Measurements from ENCODE around the gene NR5A1.

Gene NR5A1

DNA sequence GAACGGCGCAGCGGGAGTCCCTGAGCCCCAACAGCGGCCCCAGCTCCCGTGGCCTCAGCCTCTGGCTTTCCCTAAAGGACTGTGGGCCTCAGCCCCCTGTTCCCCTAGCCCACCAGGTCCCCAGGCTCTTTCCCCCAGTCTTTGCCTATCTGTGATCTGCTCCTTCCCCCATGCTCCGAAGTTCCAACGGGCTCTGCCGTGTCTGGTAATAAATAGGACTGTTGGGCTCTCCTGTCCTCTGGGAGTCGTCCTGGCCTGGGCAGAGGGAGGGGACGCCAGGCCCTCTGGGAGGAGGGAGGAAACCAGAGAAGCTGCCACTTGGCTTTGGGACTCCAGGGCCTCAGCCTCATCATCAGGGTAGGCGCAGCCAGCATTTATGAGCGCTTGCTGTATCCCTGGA, 28.8 kb downstream of the NR5A1 start:
- DNase-seq (ENCODE audit: low read depth), result no peak
- no peak overlapping the region for H3K4me3 ChIP-seq (ENCODE audit: low read depth, low read length)
- TF ChIP-seq, protein P1, sequence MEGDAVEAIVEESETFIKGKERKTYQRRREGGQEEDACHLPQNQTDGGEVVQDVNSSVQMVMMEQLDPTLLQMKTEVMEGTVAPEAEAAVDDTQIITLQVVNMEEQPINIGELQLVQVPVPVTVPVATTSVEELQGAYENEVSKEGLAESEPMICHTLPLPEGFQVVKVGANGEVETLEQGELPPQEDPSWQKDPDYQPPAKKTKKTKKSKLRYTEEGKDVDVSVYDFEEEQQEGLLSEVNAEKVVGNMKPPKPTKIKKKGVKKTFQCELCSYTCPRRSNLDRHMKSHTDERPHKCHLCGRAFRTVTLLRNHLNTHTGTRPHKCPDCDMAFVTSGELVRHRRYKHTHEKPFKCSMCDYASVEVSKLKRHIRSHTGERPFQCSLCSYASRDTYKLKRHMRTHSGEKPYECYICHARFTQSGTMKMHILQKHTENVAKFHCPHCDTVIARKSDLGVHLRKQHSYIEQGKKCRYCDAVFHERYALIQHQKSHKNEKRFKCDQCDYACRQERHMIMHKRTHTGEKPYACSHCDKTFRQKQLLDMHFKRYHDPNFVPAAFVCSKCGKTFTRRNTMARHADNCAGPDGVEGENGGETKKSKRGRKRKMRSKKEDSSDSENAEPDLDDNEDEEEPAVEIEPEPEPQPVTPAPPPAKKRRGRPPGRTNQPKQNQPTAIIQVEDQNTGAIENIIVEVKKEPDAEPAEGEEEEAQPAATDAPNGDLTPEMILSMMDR (IDR thresholded peaks at IDR 0.05; ENCODE audit: low read depth, low read length, missing control alignments), result no peak

DNA sequence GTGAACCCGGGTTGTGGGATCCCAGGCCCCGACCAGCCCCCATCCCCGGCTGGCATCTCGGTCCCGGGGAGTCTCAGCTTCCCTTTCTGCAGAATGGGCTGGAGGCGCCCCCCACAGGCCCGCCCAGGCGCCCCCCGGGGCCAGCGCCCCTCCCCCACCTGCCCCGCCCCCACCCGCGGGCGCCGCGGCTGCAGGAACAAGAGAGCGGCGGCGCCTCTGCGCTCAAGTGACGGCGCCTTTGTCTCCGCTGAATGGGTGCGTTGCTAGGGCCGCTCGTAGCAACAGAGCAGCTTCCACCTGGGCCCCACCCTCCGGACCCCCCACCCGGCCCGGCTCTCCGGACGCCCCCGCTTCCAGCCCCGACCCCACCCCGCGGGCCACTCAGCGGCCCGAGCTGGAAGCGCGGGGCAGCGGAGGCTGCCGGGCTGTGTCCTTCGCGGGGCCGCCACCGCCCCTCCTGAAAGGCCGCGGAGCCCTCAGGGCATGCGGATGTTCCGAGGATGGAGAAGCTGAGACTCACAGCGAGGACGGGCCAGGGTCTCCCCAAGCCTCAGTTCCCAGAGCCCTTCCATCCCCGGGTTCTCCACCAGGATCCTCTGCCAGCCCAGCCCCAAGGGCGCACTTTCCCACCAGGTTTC, 29.4 kb downstream of the NR5A1 start:
- H3K4me3 ChIP-seq (ENCODE audit: low read depth, low read length), result no peak overlapping the region
- TF ChIP-seq, protein P1 (IDR thresholded peaks at IDR 0.05; ENCODE audit: low read depth, low read length, missing control alignments), result no peak
- no peak for DNase-seq (ENCODE audit: low read depth)

DNA sequence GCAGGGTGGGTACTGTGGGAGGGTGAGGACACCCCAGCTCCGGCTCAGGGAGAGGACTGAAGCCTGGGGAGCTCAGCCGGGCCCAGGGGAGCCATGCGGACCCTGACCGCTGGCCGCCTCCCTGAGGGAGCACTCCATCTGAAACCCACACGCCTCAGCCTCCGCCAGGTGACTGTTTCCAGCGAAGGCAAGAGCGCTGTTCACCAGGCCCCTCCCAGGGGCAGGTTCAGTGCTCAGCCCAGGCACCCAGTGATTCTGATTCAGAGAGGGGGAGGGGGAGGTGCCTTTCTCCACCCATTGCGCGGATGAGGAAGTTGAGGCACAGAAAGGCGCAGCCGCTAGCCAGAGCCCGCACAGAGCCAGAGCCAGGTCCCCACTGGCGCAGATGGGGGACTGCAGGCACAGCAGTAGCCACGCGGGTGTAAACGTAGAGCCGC, 30.0 kb downstream of the NR5A1 start:
- TF ChIP-seq, protein P1 (IDR thresholded peaks at IDR 0.05; ENCODE audit: low read depth, low read length, missing control alignments), result no peak
- no peak overlapping the region for H3K4me3 ChIP-seq (ENCODE audit: low read depth, low read length)
- DNase-seq (ENCODE audit: low read depth), result no peak

DNA sequence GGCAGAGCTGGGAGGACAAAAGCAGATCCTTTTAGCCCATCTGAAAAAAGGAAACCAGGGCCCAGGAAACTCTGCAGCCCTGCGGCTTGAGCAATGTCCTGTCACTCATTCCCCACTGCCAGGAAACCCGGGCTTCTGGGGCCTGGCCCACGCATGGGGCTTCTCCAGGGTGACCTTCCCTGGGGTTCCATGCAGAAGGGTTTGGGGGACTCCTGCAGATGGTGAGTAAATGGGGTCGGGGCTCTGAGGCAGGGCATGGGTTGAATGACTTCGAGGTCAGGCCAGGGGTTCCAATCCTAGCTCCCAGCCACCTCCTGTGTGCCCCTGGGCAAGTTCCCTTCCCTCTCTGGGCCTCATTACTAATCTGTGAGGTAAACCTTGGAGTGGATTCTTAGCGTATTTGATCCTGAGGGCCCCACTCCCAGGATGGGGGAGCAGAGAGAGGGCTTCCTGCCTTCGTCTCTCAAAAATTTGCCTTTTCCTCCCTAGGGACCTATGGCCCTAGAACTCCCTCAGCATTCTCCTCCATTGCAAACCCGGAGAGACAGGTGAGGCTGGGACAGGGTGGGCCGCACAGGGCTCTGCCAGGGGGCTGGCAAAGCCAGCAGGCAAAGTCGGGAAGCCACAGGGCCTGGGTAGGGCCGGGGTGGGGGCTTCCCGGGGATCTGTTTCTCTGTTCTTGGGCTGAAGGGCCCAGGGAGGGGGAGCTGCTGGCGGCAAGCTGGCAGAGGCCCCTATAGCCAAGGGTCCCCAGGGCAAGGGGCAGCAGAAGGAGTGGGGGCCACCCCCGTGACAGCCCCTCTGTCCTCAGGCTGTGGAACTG, 31.1 kb downstream of the NR5A1 start:
- no peak overlapping the region for H3K4me3 ChIP-seq (ENCODE audit: low read depth, low read length)
- no peak for DNase-seq (ENCODE audit: low read depth)
- TF ChIP-seq, protein P1 (IDR thresholded peaks at IDR 0.05; ENCODE audit: low read depth, low read length, missing control alignments), result no peak

DNA sequence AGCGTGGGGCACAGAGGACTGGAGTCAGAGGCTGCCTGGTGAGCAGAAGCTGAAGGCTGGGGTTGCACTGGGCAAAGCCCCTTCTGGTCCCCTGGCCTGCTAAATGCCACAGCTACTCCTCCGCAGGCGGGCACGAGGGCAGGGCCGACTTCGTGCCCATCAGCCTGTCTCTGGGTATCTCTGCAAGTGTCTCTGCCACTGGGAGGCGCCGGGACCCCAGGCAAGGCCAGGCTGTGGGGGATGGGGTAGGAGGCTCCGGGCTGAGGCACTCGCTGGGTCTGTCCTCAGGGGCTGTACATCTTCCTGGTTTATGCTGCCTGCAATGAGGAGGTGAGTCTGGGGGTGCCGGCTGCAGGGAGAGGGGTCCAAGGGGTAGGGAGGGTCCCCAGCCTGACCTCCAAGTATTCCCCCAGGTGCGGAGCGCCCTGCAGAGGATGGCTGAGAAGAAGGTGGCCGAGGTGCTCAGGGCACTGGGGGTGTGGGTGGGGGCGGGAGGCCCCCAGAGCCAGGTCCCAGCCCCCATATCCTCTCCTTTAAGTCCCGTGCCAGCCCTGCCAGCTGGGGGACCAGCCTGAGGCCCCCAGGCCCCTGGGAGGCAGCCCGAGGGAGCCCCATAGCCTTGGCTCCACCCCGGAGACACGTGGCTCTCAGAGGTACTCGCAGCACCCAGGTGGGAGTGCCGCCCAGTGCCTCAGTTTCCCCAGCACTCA, 31.9 kb downstream of the NR5A1 start:
- TF ChIP-seq, protein P1 (IDR thresholded peaks at IDR 0.05; ENCODE audit: low read depth, low read length, missing control alignments), result no peak
- H3K4me3 ChIP-seq (ENCODE audit: low read depth, low read length), result no peak overlapping the region
- no peak for DNase-seq (ENCODE audit: low read depth)

DNA sequence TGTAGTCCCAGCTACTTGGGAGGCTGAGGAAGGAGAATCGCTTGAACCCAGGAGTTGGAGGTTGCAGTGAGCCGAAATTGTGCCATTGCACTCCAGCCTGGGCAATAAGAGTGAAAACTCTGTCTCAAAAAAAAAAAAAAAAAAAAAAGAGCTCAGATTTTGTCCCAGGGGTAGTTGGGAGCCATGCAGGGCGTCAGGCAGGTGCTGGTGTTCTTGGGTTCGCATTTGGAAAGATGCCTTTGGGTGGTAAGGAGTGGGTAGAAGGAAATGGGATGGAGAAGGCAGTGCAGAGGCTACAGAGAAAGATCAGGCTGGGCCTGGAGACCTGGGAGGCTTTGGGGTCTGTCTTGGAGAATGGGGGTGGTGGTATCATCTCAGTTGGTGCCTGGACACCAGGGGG, 33.0 kb downstream of the NR5A1 start:
- TF ChIP-seq, protein P1 (IDR thresholded peaks at IDR 0.05; ENCODE audit: low read depth, low read length, missing control alignments), result no peak
- no peak for DNase-seq (ENCODE audit: low read depth)
- no peak overlapping the region for H3K4me3 ChIP-seq (ENCODE audit: low read depth, low read length)
